GM21786 (cell line): ENCODE measurements around the gene TOPAZ1.
A peak's percentile ranks its signal among the peaks of the same experiment; 100 is the strongest.
"Not testable (repeated sequence)": the region's sequence is repeated elsewhere in the genome, so short reads cannot be mapped to it uniquely, and the experiment has no call there.

Experiments
- ATAC-seq: cut with Tn5 transposase; IDR thresholded peaks from one replicate; pipeline ENCODE4 v1.9.1; 2021; ENCODE audit not compliant: unreplicated experiment

Gene TOPAZ1

GRCh38 chr3:44326515-44326914 is 84.8 kb downstream of the TOPAZ1 start:
- no peak for ATAC-seq

GRCh38 chr3:44329946-44330345 is 88.3 kb downstream of the TOPAZ1 start:
- ATAC-seq, result no peak

DNA sequence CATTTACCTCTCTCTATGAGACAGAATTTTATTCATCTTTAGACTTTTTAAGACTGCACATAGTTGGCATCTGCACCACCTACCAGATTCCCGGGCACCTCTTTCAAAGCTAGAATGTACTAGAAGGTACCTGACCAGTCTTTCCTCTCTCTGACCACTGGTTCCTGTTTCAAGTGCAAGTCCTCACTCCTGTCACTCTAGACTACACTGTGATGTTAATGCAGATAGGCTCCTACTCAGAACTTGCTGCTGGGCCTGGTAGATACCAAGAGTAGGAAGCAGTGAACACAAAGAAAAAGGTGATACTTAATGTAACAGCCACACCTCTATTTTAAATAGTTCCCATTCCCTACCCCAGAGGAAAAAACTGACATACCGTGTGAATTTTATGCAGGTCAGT is 88.8 kb downstream of the TOPAZ1 start:
- ATAC-seq, result no peak

GRCh38 chr3:44334326-44334725 is 92.6 kb downstream of the TOPAZ1 start:
- ATAC-seq, result no peak

DNA sequence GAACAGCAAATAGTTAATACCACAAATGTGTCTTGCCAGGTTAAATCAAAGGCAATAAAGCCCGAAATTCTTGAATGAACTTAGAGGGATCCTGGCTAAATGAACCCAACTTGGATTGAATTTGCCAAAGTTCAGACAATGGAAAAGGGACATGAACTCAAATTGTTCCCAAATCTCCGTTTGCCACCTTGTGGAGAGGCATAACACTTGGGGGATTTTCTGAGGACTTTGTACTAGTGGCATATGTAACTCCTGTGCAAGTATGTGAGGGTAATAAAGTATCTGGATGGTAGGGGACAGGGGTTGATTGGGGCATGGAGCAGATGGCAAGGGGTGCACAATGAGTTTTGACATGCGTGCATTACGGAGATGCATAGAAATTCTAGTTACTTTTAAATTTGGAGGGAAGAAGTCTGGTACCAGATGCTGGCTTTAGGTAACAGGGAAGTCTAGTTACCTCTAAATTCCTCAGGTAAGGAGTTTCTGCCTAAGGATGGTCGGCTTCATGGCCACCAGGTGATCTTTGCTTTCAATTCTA is 95.6 kb downstream of the TOPAZ1 start:
- ATAC-seq, result no peak

DNA sequence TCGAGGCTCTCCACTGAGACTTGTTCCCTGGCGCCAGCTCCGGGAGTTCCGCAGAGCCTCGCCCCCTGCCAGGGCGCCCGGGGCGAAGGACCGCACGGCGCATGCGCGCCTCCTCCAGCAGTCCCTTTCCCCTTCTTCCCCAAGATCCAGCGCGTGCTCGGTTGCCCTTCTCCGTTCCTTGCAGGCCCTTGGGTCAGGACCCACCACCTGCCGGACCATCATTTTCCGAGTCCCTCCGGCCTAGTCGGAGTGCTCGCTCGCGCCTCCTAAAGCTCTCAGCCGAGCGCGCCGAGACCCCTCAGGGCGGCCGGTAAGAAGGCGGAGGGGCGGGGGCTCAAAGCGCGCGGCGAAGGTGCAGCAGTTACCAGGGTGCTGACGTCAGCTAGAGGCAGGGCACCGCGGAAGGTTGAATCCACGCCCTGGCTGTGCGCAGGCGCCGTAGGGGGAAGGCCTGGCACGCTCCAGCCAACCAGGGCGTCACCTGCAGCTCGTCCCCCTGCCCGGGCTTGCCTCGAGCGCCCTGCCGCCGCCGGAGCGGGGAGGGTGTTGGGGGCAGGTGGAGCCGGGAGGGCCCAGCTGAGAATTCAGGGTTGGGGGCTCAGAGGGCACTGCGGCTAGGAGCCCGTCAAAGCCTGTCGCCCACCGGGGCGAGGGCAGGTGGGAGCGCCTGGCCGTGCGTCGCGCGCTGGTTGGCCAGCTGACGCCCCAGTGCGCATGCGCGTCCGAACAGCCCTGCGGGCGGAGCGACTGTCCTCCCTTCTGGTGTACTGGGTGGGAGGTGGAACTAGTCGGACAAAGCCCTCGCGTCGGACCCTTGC is 96.5 kb downstream of the TOPAZ1 start, which contains the start of gene TCAIM:
Gene TCAIM (plus strand): TSS at position 757 of the 818 bp plus-strand sequence. CDS start 16,017 bp downstream, outside the sequence.
- peak; percentile 91 for ATAC-seq

GRCh38 chr3:44338828-44339127 is 97.1 kb downstream of the TOPAZ1 start:
- no peak for ATAC-seq

- ATAC-seq, result no peak
Measured at GRCh38 chr3:44339181-44340057, 97.7 kb downstream of the TOPAZ1 start.

- ATAC-seq, result no peak
Measured at GRCh38 chr3:44340058-44340395, 98.3 kb downstream of the TOPAZ1 start.

DNA sequence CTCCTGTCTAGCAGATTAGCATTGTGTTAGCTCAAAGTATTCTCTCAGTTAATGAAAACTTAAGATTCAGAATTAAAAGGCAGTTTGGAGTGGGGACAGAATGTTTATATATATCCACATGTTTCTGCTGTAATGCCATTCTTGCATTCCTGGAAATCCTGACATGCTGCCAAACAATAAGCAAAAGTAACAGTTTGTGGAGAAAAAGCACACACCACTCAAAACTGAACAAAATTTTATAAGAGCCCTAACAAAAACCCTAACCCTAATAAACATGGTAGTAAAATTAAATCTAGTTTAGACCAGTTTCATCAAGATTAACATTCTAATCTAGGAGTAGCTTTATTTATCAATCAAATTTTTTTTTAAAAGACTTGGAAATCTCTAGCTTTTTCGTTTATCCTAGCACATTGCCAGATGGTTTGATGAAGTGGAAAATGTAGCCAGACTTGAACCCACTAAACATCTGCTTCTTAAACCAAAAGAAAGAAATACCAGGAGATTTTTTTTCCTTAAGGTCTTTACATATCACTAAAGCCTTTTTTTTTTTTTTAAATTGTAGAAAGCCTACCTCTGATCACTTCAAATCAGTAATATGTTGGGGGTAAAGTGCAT is 100.6 kb downstream of the TOPAZ1 start:
- no peak for ATAC-seq

DNA sequence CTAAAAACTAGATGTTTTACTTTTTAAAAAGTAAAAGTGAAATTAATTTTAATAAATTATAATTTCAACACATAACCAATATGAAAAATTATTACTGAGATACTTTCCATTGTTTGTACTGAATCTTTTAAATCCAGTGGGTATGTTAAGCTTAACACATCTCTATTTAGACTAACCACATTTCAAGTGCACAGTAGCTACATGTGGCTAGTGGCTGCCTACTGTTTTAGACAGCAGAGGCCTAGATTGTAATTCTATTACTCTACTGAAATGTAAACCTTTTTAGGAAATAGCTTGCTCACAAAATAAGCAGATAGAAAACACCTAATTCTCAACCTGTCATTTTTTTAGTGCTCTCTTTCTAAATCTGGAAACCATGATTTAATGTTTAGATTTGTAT is 101.7 kb downstream of the TOPAZ1 start:
- no peak for ATAC-seq

- ATAC-seq, result not testable (repeated sequence)
Measured at GRCh38 chr3:44346590-44346989, 104.9 kb downstream of the TOPAZ1 start.

DNA sequence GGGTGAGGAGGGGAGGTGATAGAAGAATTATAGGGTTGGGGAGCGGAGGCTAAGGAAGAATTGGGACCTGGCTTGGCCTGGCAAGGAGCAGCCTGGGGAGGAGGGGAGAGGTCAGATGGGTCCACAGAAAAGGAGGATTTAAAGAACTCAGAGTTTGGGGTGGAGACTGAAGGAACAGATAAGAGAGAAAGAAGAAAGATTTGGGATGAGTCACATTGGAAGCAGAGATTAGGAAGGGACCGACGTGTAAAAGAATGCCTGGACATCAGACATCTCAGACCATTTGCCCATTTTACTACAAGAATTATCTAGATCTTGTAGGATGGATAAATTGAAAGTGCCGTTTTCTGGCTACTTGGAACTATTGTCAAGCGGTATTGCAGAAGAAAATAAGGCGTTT is 107.3 kb downstream of the TOPAZ1 start:
- ATAC-seq, result no peak

- no peak for ATAC-seq
Measured at GRCh38 chr3:44353355-44353924, 111.8 kb downstream of the TOPAZ1 start.

DNA sequence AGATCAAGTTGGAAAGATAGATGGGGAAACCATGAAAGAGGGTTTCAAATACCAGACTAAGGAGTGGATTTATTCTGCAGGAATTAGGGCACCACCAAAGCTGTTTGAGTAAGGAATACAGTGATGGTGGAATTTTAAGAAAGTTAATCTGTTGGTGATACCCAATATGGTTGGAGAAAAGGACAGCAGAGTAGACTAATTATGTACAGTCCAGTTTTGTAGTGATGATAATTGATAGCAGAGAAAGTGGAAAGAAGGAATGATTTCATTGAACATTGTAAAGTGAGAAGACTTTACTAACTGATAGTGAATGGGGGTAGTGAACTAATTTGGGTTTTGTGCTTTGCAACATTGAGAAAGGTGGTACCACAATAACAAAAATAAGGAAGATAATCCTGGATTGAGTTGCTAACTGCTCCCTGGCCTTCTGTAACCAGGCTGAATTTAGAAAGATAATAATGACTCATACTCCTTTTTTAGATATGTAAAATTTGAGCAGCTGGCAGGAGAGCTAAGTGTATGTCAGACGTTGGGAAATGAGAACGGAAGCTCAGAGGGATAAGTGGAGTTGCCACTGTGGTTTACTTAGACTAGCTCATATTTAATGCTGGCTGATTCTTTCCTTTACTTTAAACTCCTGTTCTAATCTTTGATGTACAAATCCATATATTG is 113.8 kb downstream of the TOPAZ1 start:
- ATAC-seq, result no peak

DNA sequence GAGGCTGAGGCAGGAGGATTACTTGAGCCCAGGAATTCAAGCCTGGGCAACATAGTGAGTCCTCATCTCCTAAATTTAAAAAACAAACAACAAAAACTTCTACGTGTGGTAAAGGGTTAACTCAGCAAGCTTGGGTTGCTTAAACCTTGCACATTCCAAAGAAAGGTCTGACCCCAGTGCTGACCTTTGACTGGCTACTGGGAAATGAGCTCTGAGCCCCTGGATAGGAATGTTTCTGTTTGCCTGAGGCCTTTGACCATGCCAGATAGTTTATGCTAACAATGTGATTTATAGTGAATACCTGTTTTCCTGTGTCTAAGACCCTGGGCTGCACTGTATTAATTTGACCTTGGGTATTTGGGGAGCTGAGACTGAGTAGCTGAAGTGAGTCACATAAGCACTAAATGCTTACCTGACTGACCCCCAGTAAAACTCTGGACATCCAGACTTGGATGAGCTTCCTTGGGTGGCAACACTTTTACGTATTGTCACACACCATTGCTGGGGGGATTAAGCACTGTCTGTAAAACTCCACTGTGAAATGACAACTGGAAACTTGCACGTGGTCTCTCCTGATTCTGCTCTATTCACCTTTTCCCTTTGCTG is 117.6 kb downstream of the TOPAZ1 start:
- ATAC-seq, result no peak

DNA sequence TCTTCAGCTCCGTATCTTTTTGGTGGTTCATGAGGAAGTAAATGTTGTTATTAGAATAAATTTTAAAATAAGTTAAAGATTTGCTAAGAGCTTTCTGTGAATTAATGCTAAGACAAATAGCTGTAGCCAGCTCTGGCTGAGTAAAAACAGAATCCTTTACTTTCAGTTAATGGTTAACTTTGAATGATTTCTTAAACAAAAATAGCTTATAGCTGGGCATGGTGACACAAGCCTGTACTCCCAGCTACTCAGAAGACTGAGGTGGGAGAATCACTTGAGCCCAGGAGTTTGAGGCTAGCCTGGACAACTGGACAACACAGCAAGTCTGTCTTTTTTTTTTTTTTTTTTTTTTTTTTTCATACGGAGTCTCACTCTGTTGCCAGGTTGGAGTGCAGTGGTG is 121.9 kb downstream of the TOPAZ1 start:
- ATAC-seq, result peak; percentile 86

GRCh38 chr3:44365952-44366351 is 124.3 kb downstream of the TOPAZ1 start:
- ATAC-seq, result no peak

GRCh38 chr3:44375450-44375849 is 133.8 kb downstream of the TOPAZ1 start:
- ATAC-seq, result no peak
